GM12864 (cell line): ENCODE results near the gene ZNF516.
"Not testable (repeated sequence)": the region's sequence is repeated elsewhere in the genome, so short reads cannot be mapped to it uniquely, and the experiment has no call there.

Experiments used
- DNase-seq: peaks from one replicate; pipeline ENCODE4 v3.0.0-alpha.2; 2011; ENCODE audit warnings: low read depth
- H3K4me3 ChIP-seq: 2 replicates; pipeline ENCODE4 v1.5.1; 2011; ENCODE audit warnings: mild to moderate bottlenecking, low read depth, low read length, control low read depth
- CTCF ChIP-seq: IDR thresholded peaks from 2 replicates; pipeline ENCODE4 v1.5.1; 2011; ENCODE audit warnings: low read depth, mild to moderate bottlenecking, moderate library complexity, low read length, control low read depth, inconsistent platforms; ENCODE audit errors: missing control alignments

Gene ZNF516

GRCh38 chr18:76479351-76480238 is 15.4 kb downstream of the ZNF516 start:
- TF ChIP-seq CTCF, result no peak
- DNase-seq, result no peak
- H3K4me3 ChIP-seq, result no peak overlapping the region

DNA sequence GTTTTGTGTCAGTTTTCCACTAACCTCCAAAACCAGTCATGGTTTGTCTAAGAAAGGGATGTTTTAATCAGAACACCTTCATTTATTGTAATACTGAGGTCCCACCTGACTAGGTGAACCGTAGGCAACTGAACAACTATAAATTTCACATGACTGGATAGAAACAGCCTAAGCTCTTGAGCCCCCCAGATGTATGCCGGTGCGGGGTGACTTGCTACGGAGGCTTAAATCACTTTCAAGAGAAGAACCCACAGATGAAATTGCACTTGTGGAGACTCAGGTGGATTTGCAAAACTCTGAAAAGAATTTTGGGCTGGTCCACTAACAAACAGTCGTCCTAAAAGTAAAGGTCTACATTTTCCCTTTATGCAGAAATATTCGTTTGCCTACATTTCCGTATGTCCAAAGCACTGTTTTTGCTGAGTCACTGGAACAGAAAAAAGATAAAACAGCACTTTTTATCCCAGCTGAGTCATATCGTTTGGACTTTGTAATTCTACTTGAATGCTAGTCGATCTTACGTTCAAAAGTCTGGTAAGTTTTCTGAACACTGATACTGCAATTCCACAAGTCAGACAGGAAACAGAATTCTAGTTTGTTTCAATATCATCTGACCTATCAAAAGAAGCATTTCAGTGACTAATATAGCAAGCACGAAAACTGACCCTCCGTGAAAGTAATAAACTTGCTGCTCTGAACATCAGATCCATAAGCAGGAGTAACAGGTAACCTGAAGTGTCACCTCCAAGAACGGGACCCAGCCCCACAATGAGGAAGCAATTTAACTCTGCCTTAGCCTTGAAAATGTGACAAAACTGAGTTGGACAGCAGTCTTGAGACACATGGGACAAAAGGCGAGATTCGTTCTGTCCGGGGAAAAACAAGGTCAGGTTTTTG is 18.1 kb downstream of the ZNF516 start:
- no peak for DNase-seq
- TF ChIP-seq CTCF, result no peak
- peak overlapping the region; percentile 37; the same call in 1 of the 2 replicates for H3K4me3 ChIP-seq

DNA sequence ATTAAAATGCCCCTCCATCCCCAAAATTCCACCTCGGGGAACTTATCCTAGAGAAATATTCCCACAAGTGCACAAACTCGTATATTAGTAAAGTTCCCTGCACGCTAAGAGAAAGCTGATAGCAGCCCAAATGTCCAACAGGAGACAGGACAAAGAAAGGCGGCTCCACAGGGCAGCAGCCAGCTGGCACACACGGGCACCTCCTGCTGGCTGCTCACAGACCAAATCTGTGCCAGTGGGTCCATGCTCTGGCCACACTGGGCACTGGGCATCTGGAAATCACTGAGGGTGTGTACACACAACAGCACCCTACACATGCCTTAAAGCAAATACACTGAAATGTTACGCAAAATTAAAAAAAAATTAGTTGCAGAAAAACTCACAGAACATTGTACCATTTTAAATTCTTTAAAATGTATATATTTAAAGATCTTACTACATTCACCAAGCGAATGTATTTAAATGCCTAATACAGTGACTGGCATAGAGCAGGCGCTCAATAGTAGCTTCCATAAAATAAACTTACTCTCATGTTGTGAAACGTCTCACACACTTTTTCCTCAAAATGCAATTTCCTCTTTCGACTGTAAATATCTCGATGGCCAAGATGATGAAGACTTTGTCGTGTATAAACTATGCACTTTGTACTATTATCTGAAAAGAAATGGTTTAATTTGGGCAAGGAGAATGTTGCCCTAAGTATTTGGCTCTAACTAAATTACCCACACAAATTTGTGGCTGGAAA is 19.4 kb downstream of the ZNF516 start:
- H3K4me3 ChIP-seq, result no peak overlapping the region
- TF ChIP-seq CTCF, result no peak
- DNase-seq, result no peak

DNA sequence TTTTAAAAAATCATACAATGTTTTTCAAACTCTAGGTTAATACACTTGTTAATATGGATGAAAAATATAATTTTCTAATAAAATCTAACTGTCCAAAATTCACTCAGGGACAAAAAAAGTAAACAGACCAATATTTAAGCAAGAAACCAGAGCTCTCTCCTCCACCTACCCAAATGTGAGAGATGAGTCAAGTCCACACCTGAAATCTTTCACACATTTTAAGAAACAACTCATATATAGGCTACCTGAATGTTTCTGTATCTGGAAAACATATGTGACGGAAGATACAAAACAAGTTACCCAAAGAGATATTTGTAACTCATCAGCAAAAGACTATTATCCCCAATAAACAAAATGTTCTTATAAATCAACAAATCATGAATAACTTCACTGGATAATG is 20.2 kb downstream of the ZNF516 start:
- no peak for TF ChIP-seq CTCF
- DNase-seq, result no peak
- no peak overlapping the region for H3K4me3 ChIP-seq

DNA sequence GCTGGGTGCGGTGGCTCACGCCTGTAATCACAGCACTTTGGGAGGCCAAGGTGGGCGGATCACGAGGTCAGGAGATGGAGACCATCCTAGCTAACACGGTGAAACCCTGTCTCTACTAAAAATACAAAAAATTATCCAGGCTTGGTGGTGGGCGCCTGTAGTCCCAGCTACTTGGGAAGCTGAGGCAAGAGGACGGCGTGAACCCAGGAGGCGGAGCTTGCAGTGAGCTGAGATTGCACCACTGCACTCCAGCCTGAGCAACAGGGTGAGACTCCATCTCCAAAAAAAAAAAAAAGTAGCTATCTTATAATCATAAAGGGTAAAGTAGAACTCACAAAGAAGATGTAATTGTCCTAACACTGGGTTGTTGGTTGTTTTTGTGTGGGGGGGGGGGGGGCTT is 21.5 kb downstream of the ZNF516 start:
- H3K4me3 ChIP-seq, result not testable (repeated sequence)

DNA sequence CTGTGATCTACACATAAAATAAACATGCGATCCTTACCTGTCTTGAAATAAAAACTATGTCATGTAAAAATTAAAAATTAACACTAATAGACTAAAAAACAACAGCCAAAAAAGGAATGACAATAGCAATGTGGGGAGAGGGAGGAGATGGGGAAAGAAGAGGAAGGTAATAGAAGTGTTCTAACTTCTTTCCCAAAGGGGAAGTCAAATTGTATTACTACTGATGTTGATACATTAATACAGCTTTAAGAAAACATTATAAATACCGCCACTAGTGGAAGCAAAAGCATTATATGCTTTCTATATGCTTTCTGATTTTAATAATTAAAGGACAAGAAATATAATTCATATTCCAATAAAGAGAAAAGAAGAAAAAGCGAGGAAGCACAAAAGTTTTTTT is 22.2 kb downstream of the ZNF516 start:
- TF ChIP-seq CTCF, result no peak
- DNase-seq, result no peak
- H3K4me3 ChIP-seq, result no peak overlapping the region

More for the DNA sequence above, 21.5 kb downstream of the ZNF516 start:
- not testable (repeated sequence) for DNase-seq

DNA sequence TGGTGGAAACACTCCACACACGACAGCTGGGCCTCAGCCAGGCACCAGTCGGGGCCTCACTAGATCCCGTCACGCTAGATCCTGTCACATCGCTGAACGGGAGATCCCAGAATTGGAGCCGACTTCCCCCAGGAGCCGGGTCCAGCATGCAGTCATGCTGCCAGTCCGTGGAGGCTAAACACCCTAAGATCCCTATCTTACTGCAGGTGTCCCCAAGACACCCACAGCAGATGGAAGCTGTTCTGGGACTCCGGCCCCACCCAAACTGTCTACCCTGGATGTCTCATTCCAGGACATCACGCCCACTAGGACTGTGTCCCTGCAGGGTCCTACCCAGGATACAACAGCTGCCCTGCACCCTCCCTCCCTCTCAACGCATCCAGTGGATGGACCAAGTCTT is 23.4 kb downstream of the ZNF516 start:
- TF ChIP-seq CTCF, result no peak
- no peak for DNase-seq
- no peak overlapping the region for H3K4me3 ChIP-seq
